Measurements from ENCODE around the gene ECI2. TPM values are rescaled to one million over a fixed set of nuclear protein-coding genes. Genes with fewer than 3 reads are reported as not detected.

ECI2 gene
- total RNA-seq, 1 experiment from 2014 or later: 38.4 TPM

- POLR2A ChIA-PET: interaction anchor here (1.0 to 1.1 kb wide), 2 partner anchors 17 to 44 kb away, joined by 3 to 4 read pairs; no protein-coding TSS in a partner anchor
- TF ChIP-seq CTCF (IDR thresholded peaks at IDR 0.05; ENCODE audit: unreplicated experiment): no peak
- no peak for DNase-seq (ENCODE audit: unreplicated experiment)
- CTCF ChIA-PET: interaction anchor here (0.6 to 0.7 kb wide), 3 partner anchors 26 to 327 kb away, joined by 3 read pairs; no protein-coding TSS in a partner anchor
- peaks cover 6% of the 10 kb centered on the region for H3K4me1 Mint-ChIP-seq (ENCODE audit: insufficient read depth, unreplicated experiment)
- no peaks in the 10 kb centered on the region for H3K27me3 Mint-ChIP-seq (ENCODE audit: insufficient read depth, unreplicated experiment)
- no peak overlapping the region for H3K4me3 Mint-ChIP-seq (ENCODE audit: unreplicated experiment)
- intact Hi-C loops (cut with micrococcal nuclease): no loop called here
- BruUV-seq (replicated peaks): no TSS peak
- no peak overlapping the region for H3K27ac Mint-ChIP-seq (ENCODE audit: low read depth, unreplicated experiment)
- H3K36me3 Mint-ChIP-seq (ENCODE audit: insufficient read depth, unreplicated experiment): no peaks in the 10 kb centered on the region
- no peaks in the 10 kb centered on the region for H3K9me3 Mint-ChIP-seq (ENCODE audit: unreplicated experiment)
Measured at GRCh38 chr6:4102687-4103244, 32.6 kb downstream of the ECI2 start.

GRCh38 chr6:4101298-4101697 is 34.1 kb downstream of the ECI2 start:
- Mint-ChIP-seq H3K4me3 (ENCODE audit: unreplicated experiment) (no peak overlapping the region), H3K9me3 (ENCODE audit: unreplicated experiment) (no peaks in the 10 kb centered on the region), H3K27ac (ENCODE audit: low read depth, unreplicated experiment) (no peak overlapping the region), H3K27me3 (ENCODE audit: insufficient read depth, unreplicated experiment) (no peaks in the 10 kb centered on the region), H3K4me1 (ENCODE audit: insufficient read depth, unreplicated experiment) (peaks cover 6% of the 10 kb centered on the region), H3K36me3 (ENCODE audit: insufficient read depth, unreplicated experiment) (no peaks in the 10 kb centered on the region)
- CTCF ChIA-PET: no interaction called here
- BruUV-seq (replicated peaks): no TSS peak
- TF ChIP-seq CTCF (IDR thresholded peaks at IDR 0.05; ENCODE audit: unreplicated experiment): no peak
- POLR2A ChIA-PET: interaction anchor here (0.7 kb wide), 1 partner anchor 64 kb away, joined by 3 read pairs; no protein-coding TSS in a partner anchor
- intact Hi-C loops (cut with micrococcal nuclease): no loop called here
- DNase-seq (ENCODE audit: unreplicated experiment): no peak

GRCh38 chr6:4100655-4101054 is 34.7 kb downstream of the ECI2 start:
- no peaks in the 10 kb centered on the region for H3K36me3 Mint-ChIP-seq (ENCODE audit: insufficient read depth, unreplicated experiment)
- intact Hi-C loops (cut with micrococcal nuclease): no loop called here
- CTCF ChIA-PET: no interaction called here
- no peak for TF ChIP-seq CTCF (IDR thresholded peaks at IDR 0.05; ENCODE audit: unreplicated experiment)
- BruUV-seq (replicated peaks): no TSS peak
- no peak overlapping the region for H3K4me3 Mint-ChIP-seq (ENCODE audit: unreplicated experiment)
- H3K27me3 Mint-ChIP-seq (ENCODE audit: insufficient read depth, unreplicated experiment): no peaks in the 10 kb centered on the region
- no peak for DNase-seq (ENCODE audit: unreplicated experiment)
- peaks cover 6% of the 10 kb centered on the region for H3K4me1 Mint-ChIP-seq (ENCODE audit: insufficient read depth, unreplicated experiment)
- H3K9me3 Mint-ChIP-seq (ENCODE audit: unreplicated experiment): no peaks in the 10 kb centered on the region
- POLR2A ChIA-PET: no interaction called here
- no peak overlapping the region for H3K27ac Mint-ChIP-seq (ENCODE audit: low read depth, unreplicated experiment)

GRCh38 chr6:4093288-4093687 is 42.1 kb downstream of the ECI2 start:
- BruUV-seq (replicated peaks): no TSS peak
- DNase-seq (ENCODE audit: unreplicated experiment): no peak
- H3K4me3 Mint-ChIP-seq (ENCODE audit: unreplicated experiment): no peak overlapping the region
- POLR2A ChIA-PET: no interaction called here
- no peaks in the 10 kb centered on the region for H3K27me3 Mint-ChIP-seq (ENCODE audit: insufficient read depth, unreplicated experiment)
- no peaks in the 10 kb centered on the region for H3K4me1 Mint-ChIP-seq (ENCODE audit: insufficient read depth, unreplicated experiment)
- CTCF ChIA-PET: no interaction called here
- TF ChIP-seq CTCF (IDR thresholded peaks at IDR 0.05; ENCODE audit: unreplicated experiment): no peak
- no peaks in the 10 kb centered on the region for H3K36me3 Mint-ChIP-seq (ENCODE audit: insufficient read depth, unreplicated experiment)
- intact Hi-C loops (cut with micrococcal nuclease): no loop called here
- no peak overlapping the region for H3K27ac Mint-ChIP-seq (ENCODE audit: low read depth, unreplicated experiment)
- no peaks in the 10 kb centered on the region for H3K9me3 Mint-ChIP-seq (ENCODE audit: unreplicated experiment)

All from MCF 10A (cell line).